Subcutaneous abdominal adipose tissue (tissue), 5 donors: ENCODE measurements around the gene GIPC2.
"Not testable (repeated sequence)": the region's sequence is repeated elsewhere in the genome, so short reads cannot be mapped to it uniquely, and the experiment has no call there.

Experiments used
- H3K27ac ChIP-seq: one replicate; pipeline ENCODE4 v1.7.0; 2013; ENCODE audit warnings: low read depth, mild to moderate bottlenecking, inconsistent platforms, low read length, moderate library complexity
- H3K27me3 ChIP-seq, 5 donors: one replicate each; pipeline ENCODE4 v1.7.0; 2013; ENCODE audit warnings: low read length in 5 of 5, inconsistent platforms in 1 of 5; ENCODE audit not compliant: control insufficient read depth in 5 of 5, insufficient read depth in 4 of 5
- H3K36me3 ChIP-seq, 5 donors: one replicate each; pipeline ENCODE4 v1.7.0; 2013; ENCODE audit warnings: low read length in 5 of 5; ENCODE audit not compliant: control insufficient read depth in 5 of 5, insufficient read depth in 5 of 5
- H3K4me1 ChIP-seq, 5 donors: one replicate each; pipeline ENCODE4 v1.7.0; 2013; ENCODE audit warnings: low read length in 5 of 5, mild to moderate bottlenecking in 3 of 5, moderate library complexity in 1 of 5; ENCODE audit not compliant: control insufficient read depth in 5 of 5, insufficient read depth in 5 of 5
- H3K4me3 ChIP-seq, 5 donors: one replicate each; pipeline ENCODE4 v1.7.0; 2013; ENCODE audit warnings: low read length in 5 of 5, low read depth in 1 of 5
- H3K9ac ChIP-seq, 5 donors: one replicate each; pipeline ENCODE4 v1.7.0; 2013; ENCODE audit warnings: low read length in 5 of 5, mild to moderate bottlenecking in 4 of 5, moderate library complexity in 3 of 5
- H3K9me3 ChIP-seq, 5 donors: one replicate each; pipeline ENCODE4 v1.7.0; 2013; ENCODE audit warnings: low read length in 5 of 5; ENCODE audit not compliant: control insufficient read depth in 5 of 5
- donor health status: healthy.
- donor health status: healthy.
- donor health status: healthy.
- donor health status: healthy.
- donor health status: healthy.

GIPC2 gene

GRCh38 chr1:78078358-78078757, 32.6 kb downstream of the GIPC2 start:
- Histone ChIP-seq H3K9me3 (no peaks in the 10 kb centered on the region), H3K27me3 (no peaks in the 10 kb centered on the region), H3K9ac (no peak overlapping the region), H3K4me3 (no peak overlapping the region), H3K4me1 (peaks cover 0 to 55% (median 0%) of the 10 kb centered on the region in 5 donors), H3K27ac (no peak overlapping the region), H3K36me3 (no peaks in the 10 kb centered on the region)

- Histone ChIP-seq H3K9me3 (no peaks in the 10 kb centered on the region), H3K27ac (peak overlapping the region; percentile 41)
Measured at GRCh38 chr1:78079580-78079979, 33.8 kb downstream of the GIPC2 start.

DNA sequence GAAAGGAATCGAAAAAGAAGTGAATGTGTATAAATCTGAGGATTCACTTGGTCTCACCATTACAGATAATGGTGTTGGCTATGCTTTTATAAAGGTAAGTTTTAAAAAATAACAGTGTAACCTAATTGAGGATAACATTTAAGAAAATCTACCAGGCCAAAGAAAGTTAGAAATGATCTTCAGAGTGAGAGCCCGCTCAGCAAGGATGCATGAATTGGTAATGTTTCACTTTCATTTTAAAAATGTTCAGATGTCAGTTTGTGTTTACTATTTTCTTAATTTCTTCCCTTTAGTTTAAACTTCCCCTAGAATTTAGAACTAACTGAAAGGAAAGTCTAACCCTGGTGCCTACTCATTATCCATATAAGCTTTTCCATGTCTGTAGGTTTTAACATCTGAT, 35.0 kb downstream of the GIPC2 start:
- peak overlapping the region; percentile 41 for H3K27ac ChIP-seq
- H3K36me3 ChIP-seq = no peaks in the 10 kb centered on the region
- peak overlapping the region in 2 of 5 donors; percentile 1 to 58 for H3K9ac ChIP-seq
- H3K27me3 ChIP-seq = no peaks in the 10 kb centered on the region
- no peaks in the 10 kb centered on the region for H3K9me3 ChIP-seq
- H3K4me3 ChIP-seq = peak overlapping the region in 4 of 5 donors; percentile 36 to 52 (median 42)
- peaks cover 0 to 41% (median 0%) of the 10 kb centered on the region in 5 donors for H3K4me1 ChIP-seq

More at GRCh38 chr1:78079580-78079979, 33.8 kb downstream of the GIPC2 start:
- no peaks in the 10 kb centered on the region for H3K27me3 ChIP-seq
- H3K36me3 ChIP-seq = no peaks in the 10 kb centered on the region
- H3K4me1 ChIP-seq = peaks cover 0 to 47% (median 0%) of the 10 kb centered on the region in 5 donors
- H3K4me3 ChIP-seq = no peak overlapping the region
- no peak overlapping the region for H3K9ac ChIP-seq

GRCh38 chr1:78081980-78082860, 36.5 kb downstream of the GIPC2 start:
- Histone ChIP-seq H3K4me3 (no peak overlapping the region), H3K36me3 (no peaks in the 10 kb centered on the region), H3K4me1 (peaks cover 0 to 33% (median 0%) of the 10 kb centered on the region in 5 donors), H3K9ac (no peak overlapping the region), H3K27me3 (no peaks in the 10 kb centered on the region), H3K9me3 (peaks cover 0 to 9% (median 5%) of the 10 kb centered on the region in 5 donors), H3K27ac (peak overlapping the region; percentile 23)

DNA sequence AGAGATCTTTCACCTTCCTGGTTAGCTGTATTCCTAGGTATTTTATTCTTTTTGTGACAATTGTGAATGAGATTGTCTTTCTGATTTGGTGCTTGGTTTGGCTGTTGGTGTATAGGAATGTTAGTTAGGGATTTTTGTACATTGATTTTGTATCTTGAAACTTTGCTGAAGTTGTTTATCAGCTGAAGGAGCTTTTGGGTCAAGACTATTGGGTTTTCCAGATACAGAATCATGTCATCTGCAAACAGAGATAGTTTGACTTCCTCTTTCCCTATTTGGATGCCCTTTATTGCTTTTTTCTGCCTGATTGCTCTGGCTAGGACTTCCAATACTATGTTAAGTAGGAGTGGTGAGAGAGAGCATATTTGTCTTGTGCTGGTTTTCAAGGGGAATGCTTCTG, 38.9 kb downstream of the GIPC2 start:
- Histone ChIP-seq H3K4me1 (peaks cover 0 to 16% (median 0%) of the 10 kb centered on the region in 5 donors), H3K9me3 (peaks cover 0 to 11% (median 7%) of the 10 kb centered on the region in 5 donors)
- H3K27ac ChIP-seq, H3K36me3 ChIP-seq, H3K27me3 ChIP-seq, H3K9ac ChIP-seq, H3K4me3 ChIP-seq: not testable (repeated sequence)

- peaks cover 0 to 8% (median 0%) of the 10 kb centered on the region in 5 donors for H3K4me1 ChIP-seq
Measured at GRCh38 chr1:78086697-78087096, 40.9 kb downstream of the GIPC2 start.

DNA sequence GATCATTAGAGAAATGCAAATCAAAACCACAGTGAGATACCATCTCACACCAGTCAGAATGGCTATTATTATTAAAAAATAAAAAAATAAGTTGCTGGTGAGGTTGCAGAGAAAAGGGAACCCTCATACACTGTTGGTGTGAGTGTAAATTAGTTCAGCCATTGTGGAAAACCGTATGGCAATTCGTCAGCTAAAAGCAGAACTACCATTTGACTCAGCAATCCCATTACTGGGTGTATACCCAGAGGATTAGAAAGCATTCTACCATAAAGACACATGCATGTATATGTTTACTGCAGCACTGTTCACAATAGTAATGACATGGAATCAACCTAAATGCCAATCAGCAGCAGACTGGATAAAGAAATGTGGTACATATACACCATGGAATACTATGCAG, 42.2 kb downstream of the GIPC2 start:
- Histone ChIP-seq H3K36me3 (no peaks in the 10 kb centered on the region), H3K27ac (no peak overlapping the region), H3K4me1 (no peaks in the 10 kb centered on the region), H3K4me3 (no peak overlapping the region), H3K9ac (no peak overlapping the region), H3K9me3 (peaks cover 0 to 11% (median 7%) of the 10 kb centered on the region in 5 donors), H3K27me3 (no peaks in the 10 kb centered on the region)

More at GRCh38 chr1:78086697-78087096, 40.9 kb downstream of the GIPC2 start:
- H3K4me3 ChIP-seq = no peak overlapping the region
- no peaks in the 10 kb centered on the region for H3K36me3 ChIP-seq
- peaks cover 0 to 11% (median 7%) of the 10 kb centered on the region in 5 donors for H3K9me3 ChIP-seq
- no peak overlapping the region for H3K9ac ChIP-seq
- no peak overlapping the region for H3K27ac ChIP-seq
- H3K27me3 ChIP-seq = no peaks in the 10 kb centered on the region

- no peak overlapping the region for H3K4me3 ChIP-seq
- no peaks in the 10 kb centered on the region for H3K27me3 ChIP-seq
- H3K4me1 ChIP-seq = no peaks in the 10 kb centered on the region
- H3K9ac ChIP-seq = no peak overlapping the region
- no peak overlapping the region for H3K27ac ChIP-seq
- H3K9me3 ChIP-seq = peaks cover 0 to 11% (median 7%) of the 10 kb centered on the region in 5 donors
- H3K36me3 ChIP-seq = no peaks in the 10 kb centered on the region
Measured at GRCh38 chr1:78088486-78088885, 42.7 kb downstream of the GIPC2 start.

GRCh38 chr1:78089010-78089409, 43.2 kb downstream of the GIPC2 start:
- H3K36me3 ChIP-seq = no peaks in the 10 kb centered on the region
- no peak overlapping the region for H3K27ac ChIP-seq
- no peaks in the 10 kb centered on the region for H3K27me3 ChIP-seq
- no peak overlapping the region for H3K4me3 ChIP-seq
- peaks cover 0 to 11% (median 7%) of the 10 kb centered on the region in 5 donors for H3K9me3 ChIP-seq
- no peak overlapping the region for H3K9ac ChIP-seq
- no peaks in the 10 kb centered on the region for H3K4me1 ChIP-seq

DNA sequence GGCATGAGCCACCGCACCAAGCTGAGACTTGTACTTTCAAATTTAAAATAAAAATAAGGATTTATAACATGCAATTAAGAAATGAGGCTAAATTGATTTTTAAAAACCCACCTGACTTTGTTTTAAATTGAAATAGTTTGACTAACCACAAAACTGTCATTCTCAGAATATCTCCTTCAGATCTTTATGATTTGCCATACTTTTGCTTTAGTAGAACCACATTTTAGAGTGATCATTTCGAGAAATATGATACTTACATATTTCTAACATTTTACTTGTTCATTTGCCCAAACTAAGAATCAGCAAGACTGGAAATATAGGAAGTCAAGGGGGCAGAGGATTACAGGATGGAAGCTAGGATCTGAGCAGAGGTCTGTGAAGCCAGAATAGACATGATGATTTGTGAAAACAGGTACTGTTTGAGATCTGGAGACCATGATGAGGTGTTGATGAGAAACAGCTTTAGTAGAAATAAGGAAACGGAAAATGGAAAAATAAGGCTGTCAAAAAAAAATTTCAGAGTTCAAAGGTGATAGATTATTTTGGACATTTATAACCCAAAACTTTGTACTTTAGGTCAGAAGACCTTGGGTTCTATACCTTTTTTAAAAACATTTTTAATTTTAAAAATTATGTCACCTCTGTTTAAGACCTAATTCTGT, 44.8 kb downstream of the GIPC2 start:
- H3K36me3 ChIP-seq = no peaks in the 10 kb centered on the region
- H3K27me3 ChIP-seq = no peaks in the 10 kb centered on the region
- H3K4me3 ChIP-seq = no peak overlapping the region
- no peaks in the 10 kb centered on the region for H3K4me1 ChIP-seq
- H3K27ac ChIP-seq = no peak overlapping the region
- no peak overlapping the region for H3K9ac ChIP-seq
- peaks cover 0 to 11% (median 7%) of the 10 kb centered on the region in 5 donors for H3K9me3 ChIP-seq
